ENCODE results near the gene PDIA5. TPM values are rescaled to one million over a fixed set of nuclear protein-coding genes. Genes with fewer than 3 reads are reported as not detected.

The PDIA5 gene
- total RNA-seq, 1 donor from 2014 or later, result 33.6 TPM

DNA sequence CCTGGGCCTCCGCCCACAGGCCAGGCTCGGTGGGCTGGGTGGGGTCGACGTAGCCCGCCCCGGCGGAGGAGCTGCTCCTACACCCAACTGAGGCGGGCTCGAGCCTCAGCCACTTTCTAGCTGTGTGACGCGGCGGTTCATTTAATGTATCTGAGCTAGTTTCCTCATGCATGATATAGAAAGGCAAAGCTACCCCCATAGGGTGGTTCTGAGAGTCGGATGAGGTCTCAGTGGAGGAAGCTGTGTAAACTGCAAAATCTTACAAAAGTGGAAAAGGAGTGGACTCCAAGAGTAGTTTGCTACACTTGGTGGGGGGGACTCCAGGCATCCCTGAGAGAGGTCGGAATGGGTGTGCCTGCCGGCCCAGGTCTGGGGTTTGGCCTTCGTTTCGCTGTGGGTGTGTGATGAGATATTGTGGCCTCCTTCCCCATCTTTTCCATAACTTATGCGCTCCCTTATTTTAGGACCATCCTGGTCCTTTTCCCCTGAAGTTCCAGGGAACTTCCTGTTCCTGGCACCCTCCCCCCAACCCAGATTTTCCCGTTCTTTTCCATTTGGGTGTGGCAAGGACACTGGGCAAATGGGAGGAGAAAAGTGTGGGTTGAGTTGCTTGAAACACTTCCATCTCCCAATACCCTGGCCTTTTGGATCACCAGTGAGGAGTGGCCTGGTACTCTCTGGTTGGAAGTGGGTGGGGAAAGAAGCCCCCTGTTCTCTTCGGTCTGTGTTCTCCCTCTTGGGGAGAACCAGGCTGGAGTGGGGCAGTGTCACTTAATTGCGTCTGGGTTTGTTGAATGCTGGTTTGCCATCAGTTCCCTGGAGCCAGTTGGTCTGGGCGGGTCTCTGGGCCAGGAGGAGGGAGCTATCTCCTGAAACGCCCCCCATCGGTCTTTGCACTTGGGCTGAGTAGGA is 1.1 kb downstream of the PDIA5 start:
- Histone ChIP-seq H3K27me3 (no peaks in the 10 kb centered on the region), H3K36me3 (no peaks in the 10 kb centered on the region), H3K4me3 (peak overlapping the region; percentile 78), H3K4me1 (peaks cover 37% of the 10 kb centered on the region), H3K27ac (peak overlapping the region; percentile 85), H3K9me3 (no peaks in the 10 kb centered on the region)
- ATAC-seq (peak; percentile 0), DNase-seq (no peak)
- intact Hi-C loops (cut with DNase I), result no loop called here
- TF ChIP-seq, protein P1, sequence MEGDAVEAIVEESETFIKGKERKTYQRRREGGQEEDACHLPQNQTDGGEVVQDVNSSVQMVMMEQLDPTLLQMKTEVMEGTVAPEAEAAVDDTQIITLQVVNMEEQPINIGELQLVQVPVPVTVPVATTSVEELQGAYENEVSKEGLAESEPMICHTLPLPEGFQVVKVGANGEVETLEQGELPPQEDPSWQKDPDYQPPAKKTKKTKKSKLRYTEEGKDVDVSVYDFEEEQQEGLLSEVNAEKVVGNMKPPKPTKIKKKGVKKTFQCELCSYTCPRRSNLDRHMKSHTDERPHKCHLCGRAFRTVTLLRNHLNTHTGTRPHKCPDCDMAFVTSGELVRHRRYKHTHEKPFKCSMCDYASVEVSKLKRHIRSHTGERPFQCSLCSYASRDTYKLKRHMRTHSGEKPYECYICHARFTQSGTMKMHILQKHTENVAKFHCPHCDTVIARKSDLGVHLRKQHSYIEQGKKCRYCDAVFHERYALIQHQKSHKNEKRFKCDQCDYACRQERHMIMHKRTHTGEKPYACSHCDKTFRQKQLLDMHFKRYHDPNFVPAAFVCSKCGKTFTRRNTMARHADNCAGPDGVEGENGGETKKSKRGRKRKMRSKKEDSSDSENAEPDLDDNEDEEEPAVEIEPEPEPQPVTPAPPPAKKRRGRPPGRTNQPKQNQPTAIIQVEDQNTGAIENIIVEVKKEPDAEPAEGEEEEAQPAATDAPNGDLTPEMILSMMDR (IDR thresholded peaks at IDR 0.05), result no peak

DNA sequence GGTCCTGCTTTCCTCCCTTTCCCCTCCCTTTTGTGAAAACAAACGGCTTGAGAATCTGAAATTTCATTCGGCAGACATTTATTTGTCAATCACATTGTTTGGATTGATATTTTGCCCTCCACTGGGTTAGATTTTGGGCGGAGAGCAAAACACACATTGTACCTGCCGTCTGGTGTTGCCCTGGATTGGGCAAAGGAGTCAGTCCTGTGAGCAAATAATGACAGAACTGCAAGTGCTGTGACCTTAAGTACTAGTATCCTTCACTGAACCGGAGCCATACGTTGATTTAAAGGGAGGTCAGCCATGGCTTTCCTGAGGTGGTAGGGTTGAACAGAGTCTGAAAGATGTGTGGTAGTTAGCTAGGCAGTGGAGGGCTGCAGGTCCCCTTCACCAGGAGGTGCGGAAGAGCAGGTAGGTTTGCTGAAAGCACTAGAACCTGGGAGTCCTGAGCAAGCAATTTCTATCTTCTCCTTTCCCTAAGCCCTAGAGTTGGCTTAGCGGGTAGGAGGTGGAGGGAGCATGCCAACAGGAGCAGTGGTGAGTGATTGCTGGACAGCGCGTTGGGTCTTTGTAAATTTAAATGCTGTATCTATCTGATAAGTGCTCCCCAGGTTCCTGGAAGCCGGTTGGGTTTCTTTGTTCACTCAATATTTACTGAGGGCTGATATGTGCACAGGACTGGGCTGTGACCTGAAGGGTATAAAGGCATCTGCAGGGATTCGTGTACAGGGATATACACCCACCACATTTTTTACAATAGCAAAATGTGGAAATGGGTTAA is 2.0 kb downstream of the PDIA5 start:
- TF ChIP-seq, protein P1 (IDR thresholded peaks at IDR 0.05), result no peak
- DNase-seq (no peak), ATAC-seq (no peak)
- H3K4me3 ChIP-seq, result peak overlapping the region; percentile 78
- no peaks in the 10 kb centered on the region for H3K27me3 ChIP-seq
- intact Hi-C loops (cut with DNase I), result no loop called here
- no peaks in the 10 kb centered on the region for H3K9me3 ChIP-seq
- no peaks in the 10 kb centered on the region for H3K36me3 ChIP-seq
- H3K4me1 ChIP-seq, result peaks cover 37% of the 10 kb centered on the region
- no peak overlapping the region for H3K27ac ChIP-seq

DNA sequence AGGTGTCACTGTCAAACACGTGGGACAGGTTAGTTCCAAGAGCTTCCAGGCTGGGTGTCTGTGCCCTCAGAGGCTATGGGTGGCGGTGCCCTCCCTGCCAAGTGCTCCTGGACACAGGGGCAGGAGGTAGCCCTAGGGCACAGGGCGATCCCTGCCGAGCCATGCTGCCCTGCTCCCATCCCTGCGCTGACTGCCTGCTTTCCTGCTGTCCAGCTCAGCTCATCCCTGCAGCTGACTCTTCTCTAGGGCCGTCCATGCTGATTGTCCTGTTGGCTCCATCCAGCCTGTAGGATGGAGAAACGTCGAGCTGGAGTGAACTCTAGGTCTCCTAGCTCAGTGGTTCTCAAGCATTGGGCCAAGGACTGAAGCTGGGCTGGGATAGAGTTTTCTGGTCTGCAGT is 3.7 kb downstream of the PDIA5 start:
- DNase-seq (no peak), ATAC-seq (no peak)
- Histone ChIP-seq H3K9me3 (no peaks in the 10 kb centered on the region), H3K27ac (no peak overlapping the region), H3K4me3 (no peak overlapping the region), H3K27me3 (no peaks in the 10 kb centered on the region), H3K36me3 (no peaks in the 10 kb centered on the region), H3K4me1 (peaks cover 37% of the 10 kb centered on the region)
- intact Hi-C loops (cut with DNase I), result no loop called here
- TF ChIP-seq, protein P1 (IDR thresholded peaks at IDR 0.05), result no peak

DNA sequence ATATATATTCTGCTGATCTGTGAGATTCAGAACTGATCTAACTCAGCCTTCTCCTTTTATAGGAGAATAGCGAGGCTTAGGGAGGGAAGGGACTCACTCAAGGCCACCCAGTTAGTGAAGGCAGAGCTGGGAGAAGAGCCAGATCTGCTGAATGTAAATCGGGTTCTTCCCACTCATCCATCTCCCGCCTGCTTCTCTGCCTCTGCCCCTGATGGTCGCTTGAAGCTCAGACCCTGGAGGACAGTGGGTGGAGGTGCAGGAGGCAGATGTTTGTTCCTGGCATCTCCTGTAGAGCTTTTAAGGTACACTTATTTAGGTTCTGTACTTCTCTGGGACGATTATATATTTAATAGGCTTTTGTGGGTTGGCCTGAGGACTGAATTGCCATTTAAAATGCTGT is 4.3 kb downstream of the PDIA5 start:
- Histone ChIP-seq H3K9me3 (no peaks in the 10 kb centered on the region), H3K27me3 (no peaks in the 10 kb centered on the region), H3K4me1 (peaks cover 44% of the 10 kb centered on the region), H3K36me3 (no peaks in the 10 kb centered on the region), H3K4me3 (no peak overlapping the region), H3K27ac (peak overlapping the region; percentile 56)
- DNase-seq (no peak), ATAC-seq (no peak)
- TF ChIP-seq, protein P1 (IDR thresholded peaks at IDR 0.05), result no peak
- intact Hi-C loops (cut with DNase I), result no loop called here

DNA sequence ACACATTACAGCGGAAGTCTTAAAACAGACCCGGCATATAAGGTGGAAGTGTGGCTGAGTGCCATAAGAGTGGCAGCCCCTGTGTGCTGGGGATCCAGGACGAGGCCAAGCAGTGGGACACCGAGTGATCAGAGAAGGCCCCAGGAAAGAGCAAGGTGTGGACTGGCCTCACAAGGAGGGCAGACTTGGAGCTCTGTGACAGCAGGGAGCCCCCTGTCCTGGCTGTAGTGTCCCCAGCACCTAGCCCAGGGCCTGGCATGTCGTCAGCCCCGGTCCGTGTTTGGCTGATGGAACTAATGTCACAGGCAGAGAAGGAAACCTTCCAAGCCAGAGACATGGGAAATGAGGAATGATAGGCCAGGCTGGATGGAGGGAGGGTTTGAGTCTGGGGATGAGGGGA is 4.8 kb downstream of the PDIA5 start:
- Histone ChIP-seq H3K27me3 (no peaks in the 10 kb centered on the region), H3K36me3 (no peaks in the 10 kb centered on the region), H3K27ac (peak overlapping the region; percentile 56), H3K4me1 (peaks cover 42% of the 10 kb centered on the region), H3K4me3 (no peak overlapping the region), H3K9me3 (no peaks in the 10 kb centered on the region)
- DNase-seq, result no peak
- no peak for ATAC-seq
- TF ChIP-seq, protein P1 (IDR thresholded peaks at IDR 0.05), result no peak
- intact Hi-C loops (cut with DNase I), result no loop called here

All from upper lobe of right lung (tissue), 1 donor.